ENCODE measurements around the gene GALM.

GALM gene

DNA sequence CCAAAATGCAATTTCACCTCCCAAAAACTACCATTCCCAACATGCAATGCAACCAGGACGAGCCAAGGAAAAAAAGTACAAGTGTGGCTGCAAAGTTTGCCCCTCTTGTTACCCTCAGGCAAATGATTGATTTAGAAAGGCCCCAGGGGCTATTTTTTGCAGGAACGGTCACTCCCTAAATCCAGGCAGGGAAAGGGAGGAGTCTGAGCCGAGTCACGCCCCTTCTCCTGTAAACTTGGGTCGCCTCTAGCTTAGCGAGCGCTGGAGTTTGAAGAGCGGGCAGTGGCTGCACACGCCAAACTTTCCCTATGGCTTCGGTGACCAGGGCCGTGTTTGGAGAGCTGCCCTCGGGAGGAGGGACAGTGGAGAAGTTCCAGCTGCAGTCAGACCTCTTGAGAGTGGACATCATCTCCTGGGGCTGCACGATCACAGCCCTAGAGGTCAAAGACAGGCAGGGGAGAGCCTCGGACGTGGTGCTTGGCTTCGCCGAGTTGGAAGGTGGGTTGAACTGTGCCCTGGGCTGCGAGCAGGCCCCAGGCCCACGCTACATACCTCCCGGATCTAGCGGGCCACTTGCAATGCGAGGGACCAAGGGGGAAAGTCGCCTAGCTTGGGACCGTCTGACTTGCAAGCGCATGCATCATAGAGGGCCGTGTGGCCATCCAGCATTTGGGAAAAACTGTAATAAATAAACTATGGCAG lies at the start of gene GALM:
TSS of gene GALM (plus strand) at position 261 of the 702 bp plus-strand sequence. CDS start at position 309, 48 bp downstream.
- TF ChIP-seq, protein P1, sequence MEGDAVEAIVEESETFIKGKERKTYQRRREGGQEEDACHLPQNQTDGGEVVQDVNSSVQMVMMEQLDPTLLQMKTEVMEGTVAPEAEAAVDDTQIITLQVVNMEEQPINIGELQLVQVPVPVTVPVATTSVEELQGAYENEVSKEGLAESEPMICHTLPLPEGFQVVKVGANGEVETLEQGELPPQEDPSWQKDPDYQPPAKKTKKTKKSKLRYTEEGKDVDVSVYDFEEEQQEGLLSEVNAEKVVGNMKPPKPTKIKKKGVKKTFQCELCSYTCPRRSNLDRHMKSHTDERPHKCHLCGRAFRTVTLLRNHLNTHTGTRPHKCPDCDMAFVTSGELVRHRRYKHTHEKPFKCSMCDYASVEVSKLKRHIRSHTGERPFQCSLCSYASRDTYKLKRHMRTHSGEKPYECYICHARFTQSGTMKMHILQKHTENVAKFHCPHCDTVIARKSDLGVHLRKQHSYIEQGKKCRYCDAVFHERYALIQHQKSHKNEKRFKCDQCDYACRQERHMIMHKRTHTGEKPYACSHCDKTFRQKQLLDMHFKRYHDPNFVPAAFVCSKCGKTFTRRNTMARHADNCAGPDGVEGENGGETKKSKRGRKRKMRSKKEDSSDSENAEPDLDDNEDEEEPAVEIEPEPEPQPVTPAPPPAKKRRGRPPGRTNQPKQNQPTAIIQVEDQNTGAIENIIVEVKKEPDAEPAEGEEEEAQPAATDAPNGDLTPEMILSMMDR (IDR thresholded peaks at IDR 0.05; ENCODE audit: insufficient read depth, missing control alignments): no peak
- FAIRE-seq: no peak
- no peak for DNase-seq (ENCODE audit: insufficient read length, low spot score)

DNA sequence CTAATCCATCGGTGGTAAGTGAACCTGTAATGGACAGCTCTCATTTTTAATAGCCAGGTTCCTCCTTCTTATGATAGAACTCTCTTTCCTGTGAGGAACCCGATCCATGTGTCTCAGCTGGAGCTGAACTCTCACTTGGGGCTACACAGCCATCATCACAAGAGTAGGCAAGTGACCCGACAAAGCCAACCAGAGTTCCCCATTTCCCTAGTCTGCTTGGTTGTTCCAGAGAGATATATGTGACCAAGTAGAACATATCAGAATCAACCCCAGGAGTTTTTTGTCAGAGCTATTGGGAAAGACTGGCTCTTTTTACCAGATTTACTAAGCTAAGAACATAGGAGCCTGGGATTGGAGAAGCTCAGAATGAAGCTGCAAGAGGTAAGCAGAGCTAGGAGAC lies 48.6 kb upstream of the GALM start:
- FAIRE-seq (no peak), DNase-seq (ENCODE audit: insufficient read length, low spot score) (no peak)
- TF ChIP-seq, protein P1 (IDR thresholded peaks at IDR 0.05; ENCODE audit: insufficient read depth, missing control alignments): no peak

DNA sequence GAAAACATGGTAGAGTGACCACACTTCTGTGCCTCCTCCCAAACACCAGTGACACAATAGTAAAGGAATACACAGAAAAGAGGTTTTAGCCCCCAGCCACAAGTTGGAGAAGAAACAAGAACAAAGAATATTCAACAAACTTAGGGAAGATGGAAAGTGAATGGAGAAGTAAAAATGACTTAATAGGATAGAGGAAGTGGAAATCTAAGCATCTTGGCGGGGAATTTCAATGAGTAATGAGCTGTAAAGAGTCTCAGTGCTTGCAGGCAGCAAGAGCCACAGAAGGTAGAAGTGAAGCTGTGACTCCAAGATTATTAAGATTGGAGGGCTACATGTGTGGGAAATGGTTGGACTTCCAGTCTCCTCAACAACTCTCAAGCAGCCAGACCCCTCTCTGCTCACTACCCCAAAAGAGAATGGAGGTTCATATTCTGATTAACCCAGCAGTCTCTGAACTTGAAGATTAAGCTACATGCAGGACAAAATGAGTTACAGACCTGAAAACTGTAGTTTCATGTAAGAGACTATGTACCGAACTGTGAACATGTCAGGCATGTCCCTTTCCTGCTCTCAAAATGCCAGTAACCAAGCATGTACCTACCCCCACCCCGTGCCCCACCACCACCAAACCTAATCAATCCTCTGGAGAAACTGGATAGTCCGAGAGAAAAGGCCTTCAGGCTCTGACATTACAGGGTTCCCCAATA lies 46.3 kb upstream of the GALM start:
- no peak for FAIRE-seq
- TF ChIP-seq, protein P1 (IDR thresholded peaks at IDR 0.05; ENCODE audit: insufficient read depth, missing control alignments): no peak
- DNase-seq (ENCODE audit: insufficient read length, low spot score): no peak

DNA sequence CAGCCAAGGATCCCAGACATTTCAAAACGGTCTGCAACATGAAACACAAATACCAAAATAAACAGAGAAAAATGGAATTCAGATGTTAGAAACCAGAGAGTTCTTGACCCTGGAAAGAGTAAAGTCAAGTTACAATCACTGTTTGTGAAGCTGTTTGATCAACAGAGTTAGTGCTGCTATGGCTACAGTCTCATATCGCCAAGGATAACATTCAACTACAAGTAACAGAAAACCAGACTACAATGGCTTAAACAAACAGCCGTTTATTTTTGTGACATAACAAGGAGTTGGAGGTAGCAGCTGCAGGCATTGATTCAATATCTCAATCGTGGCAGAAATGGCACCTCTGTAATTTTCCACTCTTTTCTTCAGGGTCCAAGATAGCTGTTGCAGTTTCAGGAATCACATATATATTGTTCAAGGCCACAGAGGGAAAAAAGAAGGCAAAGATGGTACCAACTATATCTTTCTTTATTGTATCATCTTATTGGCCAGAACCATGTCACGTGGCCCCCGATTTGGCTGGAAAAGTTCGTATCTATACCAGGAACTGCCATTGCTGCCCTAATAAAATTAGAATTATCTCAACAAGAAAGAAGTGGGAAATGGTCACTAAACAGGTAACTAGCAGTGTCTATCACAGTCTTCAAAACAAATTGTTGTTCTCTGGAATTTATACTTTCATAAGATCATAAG lies 45.5 kb upstream of the GALM start:
- TF ChIP-seq, protein P1 (IDR thresholded peaks at IDR 0.05; ENCODE audit: insufficient read depth, missing control alignments): no peak
- DNase-seq (ENCODE audit: insufficient read length, low spot score) (no peak), FAIRE-seq (no peak)

DNA sequence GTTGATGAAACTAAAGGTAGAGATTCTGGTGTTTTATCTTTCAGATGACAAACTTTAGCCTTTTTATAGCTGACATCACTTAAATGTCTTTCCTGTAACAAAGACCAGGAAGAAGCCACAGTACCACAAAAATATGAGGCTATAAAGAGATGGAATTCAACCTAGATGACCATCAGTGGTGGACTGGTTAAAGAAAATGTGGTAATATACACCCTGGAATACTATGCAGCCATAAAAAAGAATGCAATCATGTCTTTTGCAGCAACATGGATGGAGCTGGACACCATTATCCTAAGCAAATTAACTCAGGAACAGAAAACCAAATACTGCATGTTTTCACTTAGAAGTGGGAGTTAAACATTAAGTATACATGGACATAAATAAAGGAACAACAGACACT lies 44.9 kb upstream of the GALM start:
- FAIRE-seq (no peak), DNase-seq (ENCODE audit: insufficient read length, low spot score) (no peak)
- TF ChIP-seq, protein P1 (IDR thresholded peaks at IDR 0.05; ENCODE audit: insufficient read depth, missing control alignments): no peak

DNA sequence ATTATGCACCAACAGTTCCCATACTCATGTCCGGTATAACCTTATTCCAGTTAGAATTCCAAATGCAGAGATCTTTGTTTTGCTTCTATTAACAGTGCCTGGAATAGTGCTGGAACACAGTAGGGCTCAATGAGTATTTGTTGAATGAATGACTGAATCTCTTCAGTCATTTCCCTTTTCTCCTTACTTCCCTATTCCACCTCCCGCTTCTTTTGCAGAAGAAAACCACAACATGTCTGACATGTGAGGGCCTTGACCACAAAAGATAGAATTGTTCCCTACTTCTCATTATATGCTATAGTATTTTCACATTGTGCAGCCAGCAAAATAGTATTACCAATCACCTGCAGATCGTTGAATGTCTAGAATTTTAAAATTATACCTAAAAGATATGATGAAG lies 43.7 kb upstream of the GALM start:
- FAIRE-seq (no peak), DNase-seq (ENCODE audit: insufficient read length, low spot score) (no peak)
- TF ChIP-seq, protein P1 (IDR thresholded peaks at IDR 0.05; ENCODE audit: insufficient read depth, missing control alignments): no peak

Measured in D721Med (cell line).